ENCODE data around the gene HPS1.

- TF ChIP-seq CTCF (IDR thresholded peaks at IDR 0.05; ENCODE audit: extremely low read depth in 1 of 2, insufficient read depth in 1 of 2, low read depth in 1 of 2, low read length in 2 of 2) (no peak), POLR2AphosphoS5 (IDR thresholded peaks at IDR 0.05; ENCODE audit: insufficient read depth, low read depth, low read length) (no peak), POLR2A (IDR thresholded peaks at IDR 0.05; ENCODE audit: low read depth, low read length) (no peak), EZH2 (IDR thresholded peaks at IDR 0.05; ENCODE audit: borderline replicate concordance, low read depth, low read length, severe bottlenecking) (no peak), JUN (IDR thresholded peaks at IDR 0.05; ENCODE audit: borderline replicate concordance, insufficient read depth, insufficient read length, low read depth) (no peak)
Observed at GRCh38 chr10:98450618-98451017, 3.9 kb upstream of the HPS1 start.

Measured in endothelial cell of umbilical vein (primary cell).